Activated naive CD8-positive, alpha-beta T cell (primary cell): Measurements from ENCODE around the gene RILP.

Experiments
- H3K27ac Mint-ChIP-seq: one replicate; pipeline ENCODE4 v1.8.0; 2021; ENCODE audit warnings: mixed read lengths
- H3K27me3 Mint-ChIP-seq: one replicate; pipeline ENCODE4 v1.8.0; 2021; ENCODE audit warnings: mixed read lengths
- H3K36me3 Mint-ChIP-seq: one replicate; pipeline ENCODE4 v1.8.0; 2021; ENCODE audit warnings: mixed read lengths
- H3K4me1 Mint-ChIP-seq: one replicate; pipeline ENCODE4 v1.8.0; 2021; ENCODE audit warnings: low read depth, mixed read lengths
- H3K4me3 Mint-ChIP-seq: one replicate; pipeline ENCODE4 v1.8.0; 2021; ENCODE audit warnings: mild to moderate bottlenecking, mixed read lengths
- H3K9me3 Mint-ChIP-seq: one replicate; pipeline ENCODE4 v1.8.0; 2021; ENCODE audit warnings: low read depth, mixed read lengths

RILP gene

DNA sequence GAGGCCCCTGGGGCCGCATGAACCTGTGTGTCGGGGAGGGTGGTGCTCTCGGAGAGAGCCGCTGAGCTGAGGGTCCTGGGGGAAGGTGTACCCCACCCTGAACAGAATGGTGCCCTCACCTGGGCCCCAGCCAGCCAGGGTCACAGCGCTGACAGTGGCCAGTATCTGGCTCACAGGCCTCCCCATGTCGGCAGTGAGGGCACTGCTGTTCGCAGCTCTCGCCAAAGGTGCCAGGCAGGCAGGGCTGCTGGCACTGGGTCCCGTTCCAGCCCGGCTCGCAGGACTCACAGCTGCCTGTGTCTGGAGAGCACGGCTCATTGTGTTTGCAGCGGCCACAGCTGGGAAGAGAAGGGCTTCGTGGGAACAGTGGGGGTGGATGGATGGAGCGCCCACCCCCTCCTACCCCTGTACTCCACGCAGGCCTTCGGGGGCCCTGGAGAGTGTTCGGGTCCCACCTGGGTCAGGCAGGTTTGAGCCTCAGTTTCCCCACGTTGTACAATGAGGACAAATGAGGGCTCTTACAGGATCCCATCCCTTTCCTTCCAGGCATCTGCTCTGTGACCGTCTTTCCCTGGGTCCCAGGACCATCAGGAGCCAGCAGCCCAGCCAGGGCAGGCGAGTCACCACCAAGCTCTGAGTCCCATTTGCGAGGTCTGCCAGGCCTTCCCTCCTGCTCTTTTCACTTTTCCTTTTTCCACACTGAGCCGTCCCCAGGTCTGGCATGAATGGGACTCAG, 9.2 kb downstream of the RILP start:
- peaks cover 14% of the 10 kb centered on the region for H3K4me1 Mint-ChIP-seq
- no peak overlapping the region for H3K27ac Mint-ChIP-seq
- no peaks in the 10 kb centered on the region for H3K36me3 Mint-ChIP-seq
- H3K27me3 Mint-ChIP-seq = no peaks in the 10 kb centered on the region
- H3K9me3 Mint-ChIP-seq = no peaks in the 10 kb centered on the region
- H3K4me3 Mint-ChIP-seq = no peak overlapping the region

DNA sequence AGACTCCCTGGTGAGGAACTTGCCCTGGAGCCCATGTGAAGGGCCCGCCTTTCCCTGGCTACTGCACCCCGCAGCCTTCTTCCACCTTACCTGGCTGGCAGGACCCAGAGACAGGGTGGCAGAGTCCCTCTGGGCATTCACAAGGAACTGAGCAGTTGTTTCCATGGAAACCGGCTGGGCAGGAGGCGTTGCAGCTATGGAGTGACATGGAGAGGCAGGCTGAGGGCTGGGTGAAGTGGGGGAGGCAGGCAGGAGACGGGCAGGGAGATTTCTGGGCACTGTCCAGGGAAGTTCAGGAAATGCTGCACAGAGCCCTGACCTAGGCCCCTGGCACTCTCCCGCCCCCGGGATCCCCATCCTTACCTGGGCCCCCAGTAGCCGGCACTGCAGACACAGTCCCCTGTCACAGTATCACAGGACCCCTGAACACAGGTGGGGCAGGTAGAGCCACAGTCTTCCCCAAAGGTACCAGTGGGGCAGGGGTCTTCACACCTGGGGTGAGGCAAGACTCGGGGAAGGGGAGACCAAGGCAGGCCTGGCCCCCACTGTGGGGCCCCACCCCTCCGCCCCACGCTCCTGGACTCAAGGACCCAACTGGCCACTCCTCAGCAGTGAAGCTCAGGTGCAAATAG, 10.0 kb downstream of the RILP start:
- Mint-ChIP-seq H3K36me3 (no peaks in the 10 kb centered on the region), H3K27me3 (no peaks in the 10 kb centered on the region)

DNA sequence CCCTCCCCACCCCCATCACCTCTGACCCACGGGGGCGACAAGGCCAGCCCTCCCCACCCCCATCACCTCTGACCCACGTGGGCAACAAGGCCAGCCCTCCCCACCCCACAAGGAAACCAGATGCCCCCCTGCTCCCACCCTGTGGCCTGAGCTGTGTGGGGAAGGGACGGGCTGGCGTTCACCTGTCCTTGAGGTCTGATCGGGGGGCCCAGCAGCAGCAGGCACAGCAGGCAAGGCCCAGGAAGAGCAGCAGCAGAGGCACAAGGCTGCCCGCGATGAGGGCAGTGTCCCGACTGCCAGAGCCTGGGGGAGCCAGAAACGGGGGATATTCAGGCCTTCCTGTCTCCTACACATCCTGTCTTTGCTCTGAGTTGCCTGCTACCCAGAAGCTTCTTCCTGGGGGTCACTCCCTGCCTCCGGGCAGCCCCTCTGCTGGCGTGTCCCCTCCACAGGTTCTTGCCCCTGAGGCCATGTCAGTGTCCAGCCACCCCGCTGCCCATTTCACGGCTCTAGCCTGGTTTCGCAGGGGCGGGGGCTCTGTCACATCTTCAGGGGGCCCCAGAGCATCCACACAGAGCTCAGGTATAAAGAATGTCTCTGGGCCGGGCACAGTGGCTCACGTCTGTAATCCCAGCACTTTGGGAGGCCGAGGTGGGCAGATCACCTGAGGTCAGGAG, 10.9 kb downstream of the RILP start:
- Mint-ChIP-seq H3K4me3 (no peak overlapping the region), H3K27ac (no peak overlapping the region), H3K4me1 (peaks cover 3% of the 10 kb centered on the region), H3K27me3 (no peaks in the 10 kb centered on the region), H3K9me3 (no peaks in the 10 kb centered on the region), H3K36me3 (no peaks in the 10 kb centered on the region)

More for the DNA sequence above, 10.0 kb downstream of the RILP start:
- Mint-ChIP-seq H3K4me1 (peaks cover 10% of the 10 kb centered on the region), H3K9me3 (no peaks in the 10 kb centered on the region), H3K27ac (no peak overlapping the region), H3K4me3 (no peak overlapping the region)

DNA sequence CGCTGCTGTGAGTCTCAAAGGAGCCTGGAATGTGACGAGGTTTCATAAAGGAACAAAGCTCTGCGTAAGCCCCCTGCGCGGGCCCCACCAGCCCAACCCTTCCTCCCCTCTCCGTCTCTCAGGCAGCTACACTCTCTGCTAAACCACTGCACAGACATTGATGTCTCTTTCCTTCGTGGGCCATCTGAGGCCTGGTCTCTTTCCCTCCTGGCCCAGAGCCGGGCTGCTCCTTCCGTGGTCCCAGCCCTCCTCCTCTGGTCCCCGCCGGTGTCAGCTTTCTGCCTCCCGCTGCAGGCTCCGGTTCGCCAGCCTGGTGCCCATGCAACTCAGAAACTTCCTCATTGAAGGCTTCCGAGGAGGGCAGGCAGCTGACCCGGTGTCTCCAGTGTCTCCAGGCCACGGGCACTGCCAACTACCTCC, 11.5 kb downstream of the RILP start:
- no peak overlapping the region for H3K4me3 Mint-ChIP-seq

DNA sequence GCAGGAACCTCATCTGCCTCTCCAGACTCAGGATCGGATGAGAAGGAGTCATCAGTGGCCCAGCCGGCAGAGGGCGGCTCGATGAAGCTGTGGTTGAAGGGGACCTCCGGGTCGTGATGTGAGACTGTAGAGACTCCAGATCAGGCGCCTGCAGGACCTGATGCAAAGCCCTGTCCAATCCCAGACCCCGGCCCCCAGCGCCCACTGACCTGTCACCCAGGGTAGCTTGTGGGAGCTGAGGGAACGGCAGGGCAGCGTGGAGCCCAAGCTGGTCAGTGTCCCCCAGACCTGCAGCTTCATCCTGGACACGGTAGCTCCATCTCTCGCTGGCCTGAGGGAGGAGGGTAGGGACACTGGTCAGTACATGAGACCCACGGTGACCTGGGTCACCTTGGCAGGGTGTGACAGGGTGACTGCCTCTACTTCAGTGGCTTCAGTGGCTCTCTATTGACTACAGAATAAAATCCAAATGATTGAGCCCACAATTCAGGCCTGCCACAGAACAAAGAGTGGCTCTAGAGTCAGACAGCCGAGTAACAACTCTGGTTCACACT, 12.9 kb downstream of the RILP start:
- H3K27ac Mint-ChIP-seq = no peak overlapping the region
- no peaks in the 10 kb centered on the region for H3K27me3 Mint-ChIP-seq
- H3K4me1 Mint-ChIP-seq = no peaks in the 10 kb centered on the region
- H3K9me3 Mint-ChIP-seq = no peaks in the 10 kb centered on the region
- H3K4me3 Mint-ChIP-seq = no peak overlapping the region
- no peaks in the 10 kb centered on the region for H3K36me3 Mint-ChIP-seq

More for the DNA sequence above, 11.5 kb downstream of the RILP start:
- peaks cover 3% of the 10 kb centered on the region for H3K4me1 Mint-ChIP-seq
- no peaks in the 10 kb centered on the region for H3K9me3 Mint-ChIP-seq
- no peaks in the 10 kb centered on the region for H3K36me3 Mint-ChIP-seq
- H3K27ac Mint-ChIP-seq = no peak overlapping the region
- no peaks in the 10 kb centered on the region for H3K27me3 Mint-ChIP-seq

DNA sequence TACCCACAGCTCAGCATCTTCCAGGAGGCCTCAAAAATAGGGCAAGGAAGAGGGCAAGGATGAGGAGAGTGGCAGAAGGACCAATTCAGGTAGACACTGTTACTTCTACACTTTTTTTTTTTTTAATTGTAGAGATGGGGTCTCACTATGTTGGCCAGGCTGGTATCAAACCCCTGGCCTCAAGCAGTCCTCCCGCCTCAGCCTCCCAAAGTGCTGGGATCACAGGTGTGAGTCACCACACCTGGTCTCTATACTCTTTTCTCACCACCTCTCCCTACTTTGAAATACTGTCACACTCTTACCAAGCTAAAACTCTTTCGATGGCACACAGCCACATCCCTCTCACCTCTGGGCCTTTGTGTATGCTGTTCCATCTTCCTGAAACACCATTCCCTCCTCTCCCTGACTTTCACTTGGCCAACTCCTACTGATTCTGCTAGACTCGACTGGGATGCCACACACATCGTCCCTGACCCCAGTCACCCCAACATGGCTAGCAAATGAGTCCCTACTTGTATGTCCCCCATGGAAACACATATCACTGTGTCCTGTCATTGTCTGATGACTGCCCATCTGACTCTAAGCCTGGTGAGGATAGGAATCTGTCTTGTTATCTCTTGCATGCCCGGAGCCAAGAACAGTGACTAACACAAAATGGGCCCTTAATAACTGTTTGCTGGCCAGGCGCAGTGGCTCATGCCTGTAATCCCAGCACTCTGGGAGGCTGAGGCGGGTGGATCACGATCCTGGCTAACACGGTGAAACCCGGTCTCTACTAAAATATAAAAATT, 13.8 kb downstream of the RILP start:
- H3K4me3 Mint-ChIP-seq = no peak overlapping the region
- H3K27ac Mint-ChIP-seq = no peak overlapping the region
- no peaks in the 10 kb centered on the region for H3K27me3 Mint-ChIP-seq
- H3K36me3 Mint-ChIP-seq = no peaks in the 10 kb centered on the region
- H3K9me3 Mint-ChIP-seq = no peaks in the 10 kb centered on the region
- no peaks in the 10 kb centered on the region for H3K4me1 Mint-ChIP-seq

DNA sequence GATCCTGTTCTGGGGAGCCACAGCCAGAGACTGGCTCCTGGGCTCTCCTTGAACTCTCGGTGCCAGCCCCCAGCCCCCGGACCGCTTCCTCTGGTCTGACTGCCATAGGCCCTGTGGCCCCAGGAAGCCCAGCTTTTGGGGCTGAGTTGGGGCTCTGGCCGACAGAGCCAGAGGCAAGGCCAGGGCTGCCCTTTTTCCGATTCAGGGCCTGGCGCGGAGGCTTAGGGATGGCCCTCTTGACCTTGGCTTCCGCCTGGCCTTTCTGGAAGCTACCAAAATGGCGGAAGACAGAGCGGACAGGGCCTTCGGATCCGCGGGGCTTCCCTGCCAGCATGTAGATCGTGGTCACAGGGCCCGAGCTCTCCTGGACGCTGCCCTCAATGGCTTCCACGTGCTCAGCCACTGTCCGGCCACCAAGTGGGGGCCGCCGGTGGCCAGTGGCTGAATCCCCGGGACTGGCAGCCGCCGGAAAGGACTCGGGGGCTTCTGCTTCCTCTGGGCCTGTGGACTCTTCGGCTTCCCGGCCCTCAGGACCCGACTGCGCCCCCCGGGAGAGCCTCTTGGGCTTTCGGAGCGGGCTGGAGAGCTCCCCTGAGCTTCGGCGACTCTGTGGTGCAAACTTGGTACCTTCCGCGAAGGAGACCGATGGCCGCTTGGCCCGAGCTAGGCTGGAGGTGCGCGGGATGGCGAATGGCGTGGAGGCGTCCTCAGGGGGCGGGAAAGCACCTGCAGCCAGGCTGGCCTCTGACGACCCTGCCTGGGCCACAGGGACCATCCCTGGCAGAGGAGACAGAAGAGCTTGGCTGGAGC, 14.6 kb downstream of the RILP start:
- H3K9me3 Mint-ChIP-seq = no peaks in the 10 kb centered on the region
- H3K36me3 Mint-ChIP-seq = no peaks in the 10 kb centered on the region
- H3K27ac Mint-ChIP-seq = no peak overlapping the region

DNA sequence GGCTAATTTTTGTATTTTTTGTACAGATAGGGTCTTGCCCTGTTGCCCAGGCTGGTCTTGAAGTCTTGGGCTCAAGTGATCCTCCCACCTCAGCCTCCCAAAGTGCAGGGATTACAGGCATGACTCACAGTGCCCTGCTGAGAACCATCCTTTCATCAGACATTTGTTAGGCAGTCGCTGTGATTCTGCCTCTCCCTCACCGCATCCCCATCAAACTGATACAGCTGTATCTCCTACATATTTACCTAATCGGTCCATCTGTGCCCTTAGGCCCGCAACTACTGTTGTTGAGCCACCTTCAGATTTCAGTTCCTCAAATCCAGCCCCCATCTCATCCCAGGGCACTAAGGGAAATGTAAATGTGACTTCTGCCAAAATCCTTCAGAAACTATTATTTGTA, 19.0 kb downstream of the RILP start:
- H3K4me3 Mint-ChIP-seq = peak overlapping the region; percentile 86
- no peaks in the 10 kb centered on the region for H3K27me3 Mint-ChIP-seq
- H3K27ac Mint-ChIP-seq = peak overlapping the region; percentile 41

More for the DNA sequence above, 14.6 kb downstream of the RILP start:
- no peaks in the 10 kb centered on the region for H3K27me3 Mint-ChIP-seq
- H3K4me3 Mint-ChIP-seq = no peak overlapping the region
- H3K4me1 Mint-ChIP-seq = peaks cover 2% of the 10 kb centered on the region

DNA sequence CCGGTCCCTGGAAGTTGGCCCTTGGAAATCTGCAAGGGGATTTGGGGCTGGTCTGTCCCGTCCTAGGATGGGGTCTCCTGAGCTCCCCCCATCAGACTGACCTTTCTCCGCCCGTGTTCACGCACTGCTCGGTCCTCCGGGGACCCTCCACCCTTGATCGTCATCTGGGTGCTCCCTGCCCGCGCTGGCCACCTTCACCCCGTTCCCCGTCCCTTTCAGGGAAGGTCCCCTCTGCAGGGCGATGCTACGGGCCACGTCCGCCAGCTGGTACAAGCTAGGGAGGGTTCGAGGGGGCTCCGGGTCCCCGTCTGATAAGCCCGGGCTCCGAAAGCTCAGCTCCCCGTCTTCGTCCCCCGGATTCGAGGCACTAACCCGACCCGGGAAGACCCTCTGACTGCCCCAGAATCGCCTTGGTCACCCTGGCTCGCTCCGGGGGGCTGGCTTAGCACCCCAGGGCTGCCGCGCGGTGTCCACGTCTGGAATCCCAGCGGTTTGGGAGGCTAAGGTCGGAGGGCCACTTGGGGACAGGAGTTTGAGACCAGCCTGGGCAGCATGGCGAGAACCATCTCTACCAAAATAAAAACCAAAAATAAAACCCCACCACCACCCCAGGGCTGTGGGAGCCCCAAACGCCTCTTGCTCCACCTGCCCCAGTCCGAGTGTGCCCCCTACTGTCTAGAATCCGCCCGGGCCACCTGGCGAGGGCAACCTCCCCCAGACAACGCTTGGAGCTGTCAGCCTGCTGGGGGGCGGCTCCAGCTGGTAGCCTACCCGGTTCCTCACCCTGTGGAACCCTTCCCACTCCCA, 20.0 kb downstream of the RILP start:
- H3K9me3 Mint-ChIP-seq = no peaks in the 10 kb centered on the region
- H3K4me1 Mint-ChIP-seq = peaks cover 15% of the 10 kb centered on the region
- peak overlapping the region; percentile 86 for H3K4me3 Mint-ChIP-seq
- H3K36me3 Mint-ChIP-seq = no peaks in the 10 kb centered on the region
- H3K27ac Mint-ChIP-seq = peak overlapping the region; percentile 64
- no peaks in the 10 kb centered on the region for H3K27me3 Mint-ChIP-seq

More for the DNA sequence above, 19.0 kb downstream of the RILP start:
- H3K4me1 Mint-ChIP-seq = peaks cover 15% of the 10 kb centered on the region
- H3K9me3 Mint-ChIP-seq = no peaks in the 10 kb centered on the region
- no peaks in the 10 kb centered on the region for H3K36me3 Mint-ChIP-seq

DNA sequence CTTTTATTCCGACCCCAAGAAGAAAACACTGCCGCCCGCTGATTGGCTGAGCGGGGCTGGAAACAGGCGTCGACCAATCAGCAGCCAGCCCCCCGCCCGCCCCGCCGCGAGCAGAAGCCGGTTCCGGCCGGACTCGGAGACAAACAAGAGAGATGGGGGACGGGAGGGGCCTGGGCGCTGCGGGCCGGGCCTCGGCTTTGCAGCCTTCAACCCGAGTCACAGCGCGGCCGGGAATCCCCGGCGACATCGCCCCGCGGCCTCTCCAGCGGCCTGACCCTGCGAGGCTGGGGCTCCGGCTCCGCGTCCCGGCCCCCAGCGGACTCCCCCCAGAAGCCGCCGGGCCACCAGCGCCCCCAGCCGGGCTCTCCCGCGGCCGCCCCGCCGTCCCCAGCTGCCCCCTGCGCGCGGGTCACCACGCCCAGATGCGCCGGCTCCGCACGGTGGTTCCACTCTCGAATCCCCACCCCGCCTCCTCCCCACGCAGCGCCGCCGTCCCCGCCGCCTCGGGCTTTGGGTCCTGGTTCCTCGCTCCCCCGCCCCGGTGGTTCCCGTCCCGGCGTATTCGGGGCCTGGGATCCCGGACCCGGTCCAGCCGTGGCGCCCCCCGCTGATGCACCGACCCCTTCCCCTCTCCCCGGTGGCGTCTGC, 20.7 kb downstream of the RILP start:
- H3K4me1 Mint-ChIP-seq = peaks cover 15% of the 10 kb centered on the region
- no peaks in the 10 kb centered on the region for H3K9me3 Mint-ChIP-seq
- H3K27me3 Mint-ChIP-seq = no peaks in the 10 kb centered on the region
- peak overlapping the region; percentile 93 for H3K4me3 Mint-ChIP-seq
- H3K27ac Mint-ChIP-seq = peak overlapping the region; percentile 91
- no peaks in the 10 kb centered on the region for H3K36me3 Mint-ChIP-seq

DNA sequence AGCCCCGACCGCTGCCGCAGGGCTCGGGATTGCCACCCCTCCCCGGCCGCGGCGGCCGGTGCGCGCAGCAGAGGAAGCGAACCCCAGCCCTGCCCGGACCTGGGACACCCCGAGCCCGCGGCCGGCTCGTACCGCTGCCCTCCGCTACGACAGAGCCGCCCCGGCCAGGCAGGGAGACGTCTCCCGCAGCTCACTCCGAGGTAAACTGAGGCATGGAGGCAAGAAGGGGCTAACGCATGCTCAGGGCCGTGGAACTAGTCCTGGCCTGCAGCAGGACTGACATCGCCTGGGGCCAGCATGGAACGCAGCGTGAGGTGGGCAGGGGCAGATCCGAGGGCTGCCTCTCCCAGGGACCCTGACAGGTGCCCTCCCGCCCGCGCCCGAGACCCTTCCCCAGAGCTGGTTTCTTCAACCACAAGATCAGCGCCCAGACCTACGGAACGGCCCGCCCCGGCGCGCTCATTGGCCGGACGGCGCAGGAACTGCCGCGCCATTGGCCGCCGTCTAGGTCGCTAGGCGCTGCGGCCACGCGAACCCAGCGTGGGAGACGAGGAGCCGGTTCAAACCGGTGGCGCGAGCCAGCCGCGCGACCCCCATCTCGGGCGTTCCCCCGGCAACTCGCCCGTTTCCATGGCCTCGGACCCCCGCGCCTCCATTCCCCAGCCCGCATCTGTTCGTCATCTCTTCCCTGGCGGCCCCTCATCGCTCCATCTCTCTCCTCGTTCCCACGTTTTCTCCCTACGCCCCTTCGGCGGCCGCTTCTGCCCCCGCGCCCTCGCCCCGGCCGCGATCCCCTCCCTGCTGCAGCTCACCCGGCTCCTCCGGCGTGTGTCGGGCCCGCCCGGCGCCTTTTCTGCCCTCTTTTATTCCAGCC, 21.4 kb downstream of the RILP start, which contains the start of gene SLC43A2:
Gene SLC43A2 (minus strand): TSS at position 853 of the 874 bp plus-strand sequence. CDS start 960 bp downstream, outside the sequence.
- peak within 1 kb of the TSS; percentile 91 for H3K27ac Mint-ChIP-seq

More for the DNA sequence above, 21.4 kb downstream of the RILP start, which contains the start of gene SLC43A2:
- Mint-ChIP-seq H3K36me3 (no peaks in the 10 kb centered on the region), H3K27me3 (no peaks in the 10 kb centered on the region), H3K4me1 (peaks cover 15% of the 10 kb centered on the region), H3K4me3 (peak within 1 kb of the TSS; percentile 93), H3K9me3 (no peaks in the 10 kb centered on the region)
